Thyroid gland (tissue), 4 donors: ENCODE measurements around the gene SEMG1. TPM values are rescaled to one million over a fixed set of nuclear protein-coding genes. Genes with fewer than 3 reads are reported as not detected.
A peak's percentile ranks its signal among the peaks of the same experiment; 100 is the strongest.

Source experiments
- DNase-seq, 2 donors: peaks; one replicate each; pipeline ENCODE4 v3.0.0-alpha.2; 2019
- H3K27ac ChIP-seq, 3 donors: fragments of 200-600 bp; sonication (generic); 1 replicate in 2 of 3; 2 replicates in 1 of 3; pipeline ENCODE4 v1.5.1; 2016 to 2019; ENCODE audit warnings: mild to moderate bottlenecking in 1 of 3, moderate library complexity in 1 of 3
- H3K27me3 ChIP-seq: fragments of 200-600 bp; sonication (generic); one replicate; pipeline ENCODE4 v1.5.1; 2019
- H3K36me3 ChIP-seq, 2 donors: fragments of 200-600 bp; sonication (generic); one replicate each; pipeline ENCODE4 v1.5.1; 2016 to 2019
- H3K4me1 ChIP-seq, 2 donors: fragments of 200-600 bp; sonication (generic); one replicate each; pipeline ENCODE4 v1.5.1; 2017 to 2019
- H3K4me3 ChIP-seq, 3 donors: fragments of 200-600 bp; sonication (generic); replicated peaks in 1 of 3; 1 replicate in 2 of 3; 2 replicates in 1 of 3; pipeline ENCODE4 v1.5.1; 2016; ENCODE audit warnings: mild to moderate bottlenecking in 1 of 3
- H3K9me3 ChIP-seq: fragments of 200-600 bp; sonication (generic); one replicate; pipeline ENCODE4 v1.5.1; 2017
- POLR2A ChIP-seq, 2 donors: fragments of 450-650 bp; IDR thresholded peaks; one replicate each; pipeline ENCODE4 v1.6.1; 2017; ENCODE audit warnings: antibody characterized with exemption in 2 of 2, mild to moderate bottlenecking in 2 of 2, moderate library complexity in 1 of 2
- WGBS, 2 donors: methylation state at CpG; one replicate each; pipeline ENCODE4 v1.1.5; 2017; 5-methylcytosine and 5-hydroxymethylcytosine counted together
- intact Hi-C: fragments of 100-400 bp; cut with DNase I; formaldehyde crosslinking; loops from one replicate; pipeline ENCODE4 v1.15.1; 2023
- total RNA-seq, 4 donors: library from RNA; depleted of rRNA; stranded (reverse); fragments of >200 nt; gene quantifications; one replicate each; pipeline ENCODE4 v1.2.3, GENCODE V29; 2016
- TF ChIP-seq, protein P1 (sequence below), 6 experiments: fragments of 200-600 bp in 3 of 6; fragments of 450-650 bp in 3 of 6; sonication (generic) in 3 of 6; IDR thresholded peaks; one replicate each; pipeline ENCODE4 v1.5.1; 2016 to 2019; ENCODE audit warnings: antibody characterized with exemption in 6 of 6, mild to moderate bottlenecking in 2 of 6, inconsistent platforms in 1 of 6, moderate library complexity in 1 of 6

Gene SEMG1
- total RNA-seq, 4 donors from 2014 or later, result not detected

DNA sequence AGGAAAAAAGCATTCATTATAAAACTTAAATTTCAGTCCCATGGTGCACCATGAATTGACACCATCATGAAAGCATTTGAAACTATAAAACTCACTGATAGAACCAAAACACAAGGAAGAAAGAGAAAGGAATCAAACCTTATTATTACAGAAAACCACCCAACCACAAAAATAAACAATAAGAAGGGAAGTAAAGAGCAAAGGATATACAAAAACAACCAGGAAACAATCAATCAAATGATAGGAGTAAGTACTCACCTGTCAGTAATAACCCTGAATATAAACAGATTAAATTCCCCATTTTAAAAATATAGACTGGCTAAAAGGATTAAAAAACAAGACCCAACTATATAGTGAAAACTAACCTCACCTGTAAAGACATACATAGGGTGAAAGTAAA is 41.8 kb downstream of the SEMG1 start:
- peaks cover 0 to 2% of the 10 kb centered on the region in 2 donors for H3K4me1 ChIP-seq
- TF ChIP-seq, protein P1, sequence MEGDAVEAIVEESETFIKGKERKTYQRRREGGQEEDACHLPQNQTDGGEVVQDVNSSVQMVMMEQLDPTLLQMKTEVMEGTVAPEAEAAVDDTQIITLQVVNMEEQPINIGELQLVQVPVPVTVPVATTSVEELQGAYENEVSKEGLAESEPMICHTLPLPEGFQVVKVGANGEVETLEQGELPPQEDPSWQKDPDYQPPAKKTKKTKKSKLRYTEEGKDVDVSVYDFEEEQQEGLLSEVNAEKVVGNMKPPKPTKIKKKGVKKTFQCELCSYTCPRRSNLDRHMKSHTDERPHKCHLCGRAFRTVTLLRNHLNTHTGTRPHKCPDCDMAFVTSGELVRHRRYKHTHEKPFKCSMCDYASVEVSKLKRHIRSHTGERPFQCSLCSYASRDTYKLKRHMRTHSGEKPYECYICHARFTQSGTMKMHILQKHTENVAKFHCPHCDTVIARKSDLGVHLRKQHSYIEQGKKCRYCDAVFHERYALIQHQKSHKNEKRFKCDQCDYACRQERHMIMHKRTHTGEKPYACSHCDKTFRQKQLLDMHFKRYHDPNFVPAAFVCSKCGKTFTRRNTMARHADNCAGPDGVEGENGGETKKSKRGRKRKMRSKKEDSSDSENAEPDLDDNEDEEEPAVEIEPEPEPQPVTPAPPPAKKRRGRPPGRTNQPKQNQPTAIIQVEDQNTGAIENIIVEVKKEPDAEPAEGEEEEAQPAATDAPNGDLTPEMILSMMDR (IDR thresholded peaks at IDR 0.05), result no peak
- TF ChIP-seq POLR2A (IDR thresholded peaks at IDR 0.05), result no peak
- no peak for DNase-seq
- intact Hi-C loops, result no loop called here
- H3K36me3 ChIP-seq, result no peaks in the 10 kb centered on the region
- H3K4me3 ChIP-seq, result no peak overlapping the region
- no peak overlapping the region for H3K27ac ChIP-seq
- no peaks in the 10 kb centered on the region for H3K27me3 ChIP-seq
- no peaks in the 10 kb centered on the region for H3K9me3 ChIP-seq

DNA sequence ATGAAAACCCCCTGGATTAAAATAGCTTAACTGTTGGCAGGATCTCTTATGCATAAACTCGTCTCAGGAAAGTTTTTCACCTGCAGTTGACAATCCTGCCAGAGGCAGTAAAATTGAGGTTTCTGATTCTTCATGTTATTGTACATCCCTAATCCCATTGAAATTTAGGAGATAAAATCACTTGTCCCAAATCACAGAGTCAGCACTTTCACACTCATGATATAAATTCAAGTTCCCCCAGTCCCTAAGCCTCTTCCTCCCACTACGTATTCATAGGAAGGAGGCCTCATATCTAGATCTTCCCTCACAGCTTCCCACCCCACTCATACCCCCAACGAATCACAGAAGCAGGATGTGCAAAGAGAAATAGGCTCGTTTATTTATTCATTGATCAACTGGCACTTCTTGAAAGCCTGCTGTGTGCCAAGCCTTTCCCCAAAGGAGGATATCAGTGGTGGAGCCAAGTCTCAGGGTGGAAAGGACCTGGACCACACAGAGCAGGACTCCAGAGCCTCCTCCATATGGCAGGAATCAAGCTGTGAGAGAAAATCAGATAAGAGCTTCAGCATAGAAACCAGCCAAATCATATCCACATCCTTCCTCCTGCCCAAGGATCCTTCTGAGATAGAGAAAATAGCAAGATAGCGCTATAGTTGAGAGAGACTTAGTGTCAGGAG is 45.2 kb downstream of the SEMG1 start:
- no peak for TF ChIP-seq POLR2A (IDR thresholded peaks at IDR 0.05)
- TF ChIP-seq, protein P1 (IDR thresholded peaks at IDR 0.05), result no peak
- H3K4me1 ChIP-seq, result peaks cover 4 to 21% of the 10 kb centered on the region in 2 donors
- H3K36me3 ChIP-seq, result no peaks in the 10 kb centered on the region
- DNase-seq, result no peak
- H3K4me3 ChIP-seq, result no peak overlapping the region
- WGBS, 2 donors, result 69 to 70% methylated on average over 5 of the region's 5 CpGs
- no peak overlapping the region for H3K27ac ChIP-seq
- H3K9me3 ChIP-seq, result no peaks in the 10 kb centered on the region
- intact Hi-C loops, result no loop called here
- H3K27me3 ChIP-seq, result no peaks in the 10 kb centered on the region

DNA sequence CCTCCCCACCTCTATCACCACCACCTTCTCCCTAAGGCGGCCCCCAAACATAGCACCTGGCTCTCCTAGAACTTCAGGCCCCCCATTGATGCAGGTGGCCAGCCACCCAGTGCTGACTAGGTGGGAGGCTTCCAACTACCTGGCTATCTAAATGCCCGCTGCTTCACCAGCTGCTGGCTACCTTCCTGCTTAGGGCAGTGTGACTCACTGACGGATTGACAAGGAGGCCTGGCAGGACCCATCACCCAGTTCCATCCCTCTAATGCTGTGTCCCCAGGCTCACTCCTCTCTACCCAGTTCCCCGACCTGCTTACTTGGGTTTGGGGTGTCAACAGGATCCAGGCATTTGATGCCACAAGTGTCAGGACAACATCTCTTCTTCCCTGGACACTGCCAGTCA is 46.4 kb downstream of the SEMG1 start:
- DNase-seq, result no peak
- peaks cover 4 to 21% of the 10 kb centered on the region in 2 donors for H3K4me1 ChIP-seq
- 91 to 93% methylated on average over 4 of the region's 4 CpGs for WGBS, 2 donors
- H3K9me3 ChIP-seq, result no peaks in the 10 kb centered on the region
- intact Hi-C loops, result no loop called here
- H3K4me3 ChIP-seq, result no peak overlapping the region
- no peak overlapping the region for H3K27ac ChIP-seq
- no peaks in the 10 kb centered on the region for H3K27me3 ChIP-seq
- H3K36me3 ChIP-seq, result no peaks in the 10 kb centered on the region
- TF ChIP-seq, protein P1 (IDR thresholded peaks at IDR 0.05), result no peak

DNA sequence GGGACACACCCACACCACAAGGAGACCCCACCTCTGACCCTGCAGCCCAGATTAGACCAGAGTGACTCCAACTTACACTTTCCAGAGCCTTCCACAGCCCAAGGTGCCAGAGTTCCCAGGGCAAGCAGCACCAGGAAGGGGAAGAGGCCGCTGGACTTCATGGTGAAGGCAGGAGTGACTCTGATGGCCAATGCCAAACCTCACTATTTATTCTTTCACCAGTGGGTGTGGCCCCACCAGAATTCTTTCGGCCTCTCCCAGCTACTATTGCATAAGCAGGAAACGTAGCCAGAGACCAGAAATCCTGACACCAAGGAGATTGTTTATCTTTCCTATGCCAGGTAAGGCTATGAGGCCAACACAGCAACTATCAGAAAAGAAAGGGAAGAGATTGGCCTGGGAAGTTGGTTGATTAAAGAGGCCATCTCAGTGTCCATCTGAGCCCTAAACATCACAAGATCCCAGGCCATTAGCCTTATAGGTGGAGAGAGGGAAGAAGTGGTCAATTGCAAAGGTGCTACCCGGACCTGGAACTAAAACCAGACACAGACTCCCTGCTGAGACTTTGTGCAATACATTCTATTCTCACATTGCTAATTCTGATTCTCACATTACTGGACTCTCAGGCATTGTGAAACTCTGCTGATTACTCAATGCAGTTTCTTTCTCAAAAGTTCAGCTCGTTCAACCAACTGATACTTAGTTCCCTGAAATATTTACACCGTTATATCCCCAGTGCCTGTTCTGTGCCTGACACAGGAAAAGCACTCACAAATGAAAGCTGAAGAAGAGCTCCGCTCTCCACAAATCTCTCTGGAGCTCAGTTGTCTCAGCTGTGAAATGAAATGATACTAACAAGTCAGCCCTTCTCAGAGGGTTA is 47.8 kb downstream of the SEMG1 start, which contains the start of gene SLPI:
Gene SLPI (minus strand): TSS at position 182 of the 880 bp plus-strand sequence. CDS start 21 bp downstream, at position 161.
- DNase-seq, result peak; percentile 40 to 58
- H3K4me1 ChIP-seq, result peaks cover 4 to 21% of the 10 kb centered on the region in 2 donors
- TF ChIP-seq, protein P1 (IDR thresholded peaks at IDR 0.05), result no peak
- no peak for TF ChIP-seq POLR2A (IDR thresholded peaks at IDR 0.05)
- H3K9me3 ChIP-seq, result no peaks in the 10 kb centered on the region
- H3K27me3 ChIP-seq, result no peaks in the 10 kb centered on the region
- WGBS, 2 donors, result 24 to 44% methylated on average over 7 of the region's 7 CpGs
- intact Hi-C loops, result no loop called here
- H3K36me3 ChIP-seq, result no peaks in the 10 kb centered on the region
- peak within 1 kb of the TSS; percentile 0 to 20 (median 1) for H3K27ac ChIP-seq
- no peak within 1 kb of the TSS for H3K4me3 ChIP-seq

DNA sequence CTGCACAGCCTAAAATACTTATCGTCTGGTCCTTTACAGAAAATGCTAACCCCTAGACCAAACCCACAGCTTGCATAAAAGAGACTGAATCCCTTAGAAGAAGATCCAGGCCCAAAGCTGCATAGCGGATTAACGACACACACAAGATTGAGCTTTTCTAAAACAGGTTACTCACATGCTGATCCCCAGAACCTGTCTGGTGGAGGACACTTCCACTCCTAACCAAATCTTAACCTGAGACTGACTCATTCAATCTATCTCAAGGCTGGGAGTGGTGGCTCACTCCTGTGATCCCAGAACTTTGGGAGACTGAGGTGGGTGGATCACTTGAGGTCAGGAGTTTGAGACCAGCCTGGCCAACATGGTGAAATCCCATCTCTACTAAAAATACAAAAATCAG is 50.3 kb downstream of the SEMG1 start:
- Histone ChIP-seq H3K36me3 (no peaks in the 10 kb centered on the region), H3K9me3 (no peaks in the 10 kb centered on the region), H3K27me3 (no peaks in the 10 kb centered on the region), H3K4me1 (peaks cover 4 to 21% of the 10 kb centered on the region in 2 donors), H3K4me3 (no peak overlapping the region), H3K27ac (no peak overlapping the region)
- 64 to 95% methylated on average over 3 of the region's 3 CpGs for WGBS, 2 donors
- DNase-seq, result no peak
- intact Hi-C loops, result no loop called here
- no peak for TF ChIP-seq POLR2A (IDR thresholded peaks at IDR 0.05)
- TF ChIP-seq, protein P1 (IDR thresholded peaks at IDR 0.05), result no peak
